Measurements from ENCODE around the gene KCNK18. TPM values are rescaled to one million over a fixed set of nuclear protein-coding genes. Genes with fewer than 3 reads are reported as not detected.

Gene KCNK18
- total RNA-seq, 1 experiment from 2014 or later = not detected

- Histone ChIP-seq H3K14ac (ENCODE audit: insufficient read depth, low read length) (no peak overlapping the region), H3K56ac (ENCODE audit: insufficient read length, low read depth, low read length) (no peak overlapping the region), H4K20me1 (ENCODE audit: control insufficient read depth, insufficient read depth, insufficient read length) (no peaks in the 10 kb centered on the region), H2BK5ac (ENCODE audit: insufficient read length, low read length) (no peak overlapping the region), H4K5ac (ENCODE audit: insufficient read length, low read depth, low read length) (no peak overlapping the region), H3K9me3 (ENCODE audit: control insufficient read depth, low read depth, low read length) (no peaks in the 10 kb centered on the region), H3K27me3 (ENCODE audit: insufficient read depth, low read length) (no peaks in the 10 kb centered on the region), H3K79me2 (ENCODE audit: insufficient read depth, low read length) (no peaks in the 10 kb centered on the region), H3K18ac (ENCODE audit: insufficient read length, low read depth, low read length) (no peak overlapping the region), H2BK12ac (ENCODE audit: insufficient read length, low read depth, low read length) (no peak overlapping the region), H3T11ph (ENCODE audit: low read length) (no peak overlapping the region), H4K8ac (replicated peaks; ENCODE audit: insufficient read length, low read depth, low read length) (no peak overlapping the region), H3K4ac (ENCODE audit: low read depth, low read length) (no peak overlapping the region), H2AFZ (ENCODE audit: low read length) (no peak overlapping the region), H2AK5ac (ENCODE audit: insufficient read length, low read length) (no peak overlapping the region), H2BK120ac (ENCODE audit: low read depth, low read length, poor library complexity, severe bottlenecking) (no peak overlapping the region), H3K23ac (ENCODE audit: insufficient read length, low read depth, low read length) (no peak overlapping the region), H2BK15ac (ENCODE audit: low read depth, low read length) (no peak overlapping the region), H3K4me1 (ENCODE audit: insufficient read depth, low read length) (no peaks in the 10 kb centered on the region), H3K23me2 (ENCODE audit: insufficient read length, low read depth, low read length, poor library complexity, severe bottlenecking) (no peaks in the 10 kb centered on the region), H3K4me2 (ENCODE audit: insufficient read depth, insufficient read length, low read length) (no peak overlapping the region), H3K79me1 (ENCODE audit: insufficient read depth, low read depth, low read length, poor library complexity, severe bottlenecking) (no peaks in the 10 kb centered on the region), H3K27ac (ENCODE audit: insufficient read length, low read depth, low read length) (no peak overlapping the region), H2BK20ac (ENCODE audit: low read depth, low read length, poor library complexity, severe bottlenecking) (no peak overlapping the region), H3K9ac (ENCODE audit: extremely low read depth, insufficient read length, low read length) (no peak overlapping the region), H4K91ac (ENCODE audit: insufficient read length, low read depth, low read length) (no peak overlapping the region)
- no peak for DNase-seq
- TF ChIP-seq, protein P1, sequence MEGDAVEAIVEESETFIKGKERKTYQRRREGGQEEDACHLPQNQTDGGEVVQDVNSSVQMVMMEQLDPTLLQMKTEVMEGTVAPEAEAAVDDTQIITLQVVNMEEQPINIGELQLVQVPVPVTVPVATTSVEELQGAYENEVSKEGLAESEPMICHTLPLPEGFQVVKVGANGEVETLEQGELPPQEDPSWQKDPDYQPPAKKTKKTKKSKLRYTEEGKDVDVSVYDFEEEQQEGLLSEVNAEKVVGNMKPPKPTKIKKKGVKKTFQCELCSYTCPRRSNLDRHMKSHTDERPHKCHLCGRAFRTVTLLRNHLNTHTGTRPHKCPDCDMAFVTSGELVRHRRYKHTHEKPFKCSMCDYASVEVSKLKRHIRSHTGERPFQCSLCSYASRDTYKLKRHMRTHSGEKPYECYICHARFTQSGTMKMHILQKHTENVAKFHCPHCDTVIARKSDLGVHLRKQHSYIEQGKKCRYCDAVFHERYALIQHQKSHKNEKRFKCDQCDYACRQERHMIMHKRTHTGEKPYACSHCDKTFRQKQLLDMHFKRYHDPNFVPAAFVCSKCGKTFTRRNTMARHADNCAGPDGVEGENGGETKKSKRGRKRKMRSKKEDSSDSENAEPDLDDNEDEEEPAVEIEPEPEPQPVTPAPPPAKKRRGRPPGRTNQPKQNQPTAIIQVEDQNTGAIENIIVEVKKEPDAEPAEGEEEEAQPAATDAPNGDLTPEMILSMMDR (conservative IDR thresholded peaks at IDR 0.05) = no peak
- Mint-ChIP-seq H3K9me3 (peaks cover 3 to 6% of the 10 kb centered on the region in 2 experiments; a peak in 3 of 5 replicates), H3K36me3 (ENCODE audit: insufficient read depth in 1 of 3, low read depth in 3 of 3) (no peaks in the 10 kb centered on the region), H3K27ac (no peak overlapping the region), H3K4me3 (no peak overlapping the region), H3K4me1 (no peaks in the 10 kb centered on the region; a peak in 1 of 4 replicates), H3K27me3 (ENCODE audit: low read depth) (peaks cover 13% of the 10 kb centered on the region)
- no CpG with 5 or more reads among the region's 2 CpGs for WGBS (ENCODE audit: extremely low coverage, insufficient read length, low lambda C conversion rate)
Observed at GRCh38 chr10:117204316-117204715, 7.0 kb downstream of the KCNK18 start.

Measured in H9 (cell line).